Kidney (tissue), 14 donors: Measurements from ENCODE around the gene USP19. TPM values are rescaled to one million over a fixed set of nuclear protein-coding genes. Genes with fewer than 3 reads are reported as not detected.
A peak's percentile ranks its signal among the peaks of the same experiment; 100 is the strongest.

Experiments
- DNase-seq, 5 donors: peaks; one replicate each; pipeline ENCODE4 v3.0.0-alpha.2; 2013 to 2020
- FAIRE-seq: peaks from 2 replicates; lab custom pipeline; 2012; peaks lifted over from hg19 to GRCh38; lab: Jason Lieb, UNC
- H3K27ac ChIP-seq, 2 donors: one replicate each; pipeline ENCODE4 v1.7.0; 2013; ENCODE audit warnings: low read depth in 2 of 2, low read length in 2 of 2, inconsistent platforms in 1 of 2
- H3K27me3 ChIP-seq: one replicate; pipeline ENCODE4 v1.7.1; 2013; ENCODE audit warnings: low read length, inconsistent platforms; ENCODE audit not compliant: control insufficient read depth, insufficient read depth
- H3K36me3 ChIP-seq, 3 donors: one replicate each; pipeline versions ENCODE4 v1.7.0 to v1.7.1; 2013; ENCODE audit warnings: low read length in 3 of 3, control low read depth in 1 of 3, inconsistent platforms in 1 of 3; ENCODE audit not compliant: insufficient read depth in 3 of 3, control insufficient read depth in 2 of 3
- H3K4me1 ChIP-seq, 3 donors: one replicate each; pipeline versions ENCODE4 v1.7.0 to v1.7.1; 2013; ENCODE audit warnings: low read length in 3 of 3, inconsistent platforms in 1 of 3, low read depth in 1 of 3; ENCODE audit not compliant: control insufficient read depth in 2 of 3, insufficient read depth in 2 of 3
- H3K4me3 ChIP-seq, 3 donors: one replicate each; pipeline versions ENCODE4 v1.7.0 to v1.8.1; 2013; ENCODE audit warnings: low read length in 3 of 3, control low read depth in 1 of 3, inconsistent platforms in 1 of 3
- H3K9ac ChIP-seq, 3 donors: one replicate each; pipeline versions ENCODE4 v1.7.0 to v1.7.1; 2013; ENCODE audit warnings: low read length in 3 of 3, control low read depth in 1 of 3, inconsistent platforms in 1 of 3
- H3K9me3 ChIP-seq, 3 donors: one replicate each; pipeline versions ENCODE4 v1.7.0 to v1.7.1; 2013; ENCODE audit warnings: low read length in 3 of 3, control low read depth in 1 of 3, inconsistent platforms in 1 of 3; ENCODE audit not compliant: control insufficient read depth in 2 of 3, insufficient read depth in 1 of 3
- CTCF ChIP-seq: IDR thresholded peaks from 3 replicates; pipeline ENCODE4 v1.5.1; 2012; ENCODE audit warnings: mild to moderate bottlenecking, moderate library complexity, borderline replicate concordance; ENCODE audit not compliant: insufficient read depth; ENCODE audit errors: extremely low read depth
- intact Hi-C: fragments of 100-400 bp; cut with DNase I; formaldehyde crosslinking; loops from one replicate; pipeline ENCODE4 v1.11.1; 2022
- polyA plus RNA-seq: library from polyadenylated mRNA; stranded (reverse); fragments of 350-450 nt; fragmentation: Illumina TruSeq; extraction: RNeasy Lipid Tissue Mini Kit (QIAGEN cat#74804); gene quantifications from one replicate; pipeline ENCODE4 v1.2.3, GENCODE V29; 2014; ENCODE audit warnings: low read depth, low replicate concordance; ENCODE audit not compliant: insufficient read depth
- total RNA-seq: library from RNA; stranded (reverse); fragmentation: NEBNext Ultra II Directional; extraction: Animal tissue kit (Norgen Biotek cat#: 25700); gene quantifications from one replicate; pipeline ENCODE4 v1.2.1, GENCODE V29; 2021
- donor health status: control.
- donor health status: control.
- donor health status: control.
- donor health status: control.
- donor health status: control.
- donor health status: DM: yes; HTN: yes; CAD: no.
- donor health status: Normal renal cell carcinoma (clear cell type).

Gene USP19
- total and polyA plus RNA-seq, 2 donors from 2014 or later = 29.3 to 67.2 TPM

- H3K9me3 ChIP-seq = no peaks in the 10 kb centered on the region
- H3K4me3 ChIP-seq = peak overlapping the region; percentile 80 to 92 (median 91)
- intact Hi-C loops = no loop called here
- peaks cover 3 to 15% (median 10%) of the 10 kb centered on the region in 3 donors for H3K4me1 ChIP-seq
- H3K27ac ChIP-seq = peak overlapping the region; percentile 86 to 95
- H3K9ac ChIP-seq = peak overlapping the region; percentile 89 to 91 (median 90)
- no peak for DNase-seq
- H3K27me3 ChIP-seq = no peaks in the 10 kb centered on the region
- peaks cover 18 to 76% (median 51%) of the 10 kb centered on the region in 3 donors for H3K36me3 ChIP-seq
- FAIRE-seq = no peak
- TF ChIP-seq CTCF = no peak
These were observed 556 bp downstream of the USP19 start for GRCh38 chr3:49120096-49120437.

- H3K4me3 ChIP-seq = peak overlapping the region in 2 of 3 donors; percentile 80 to 91
These were observed 1.2 kb downstream of the USP19 start for GRCh38 chr3:49119439-49119838.

GRCh38 chr3:49119036-49119435 lies 1.6 kb downstream of the USP19 start:
- TF ChIP-seq CTCF = no peak
- no peaks in the 10 kb centered on the region for H3K27me3 ChIP-seq
- H3K9ac ChIP-seq = peak overlapping the region in 2 of 3 donors; percentile 12 to 89
- FAIRE-seq (no peak), DNase-seq (no peak)
- H3K36me3 ChIP-seq = peaks cover 24 to 76% (median 56%) of the 10 kb centered on the region in 3 donors
- H3K9me3 ChIP-seq = no peaks in the 10 kb centered on the region
- no peak overlapping the region for H3K27ac ChIP-seq
- H3K4me3 ChIP-seq = peak overlapping the region in 2 of 3 donors; percentile 80 to 91
- H3K4me1 ChIP-seq = peaks cover 3 to 15% (median 10%) of the 10 kb centered on the region in 3 donors
- intact Hi-C loops = no loop called here

More at GRCh38 chr3:49119439-49119838, 1.2 kb downstream of the USP19 start:
- peak overlapping the region; percentile 89 to 91 (median 90) for H3K9ac ChIP-seq
- DNase-seq (no peak), FAIRE-seq (no peak)
- H3K27ac ChIP-seq = peak overlapping the region in 1 of 2 donors; percentile 95
- no peaks in the 10 kb centered on the region for H3K9me3 ChIP-seq
- peaks cover 3 to 15% (median 10%) of the 10 kb centered on the region in 3 donors for H3K4me1 ChIP-seq
- TF ChIP-seq CTCF = no peak
- intact Hi-C loops = no loop called here
- no peaks in the 10 kb centered on the region for H3K27me3 ChIP-seq
- peaks cover 23 to 76% (median 54%) of the 10 kb centered on the region in 3 donors for H3K36me3 ChIP-seq

- DNase-seq (no peak), FAIRE-seq (no peak)
- Histone ChIP-seq H3K36me3 (peaks cover 18 to 81% (median 70%) of the 10 kb centered on the region in 3 donors), H3K4me3 (no peak overlapping the region), H3K27me3 (no peaks in the 10 kb centered on the region), H3K9ac (no peak overlapping the region), H3K27ac (no peak overlapping the region), H3K4me1 (no peaks in the 10 kb centered on the region), H3K9me3 (no peaks in the 10 kb centered on the region)
- no peak for TF ChIP-seq CTCF
- intact Hi-C loops = no loop called here
These were observed 8.4 kb downstream of the USP19 start for GRCh38 chr3:49112262-49112661.
